PFSK-1 (cell line): Measurements from ENCODE around the gene LCAT.

ENCODE experiments used
- POLR2AphosphoS5 ChIP-seq: IDR thresholded peaks from 2 replicates; pipeline ENCODE4 v1.6.1; 2012; ENCODE audit warnings: low read depth, mild to moderate bottlenecking, control low read depth, low read length, moderate library complexity
- REST ChIP-seq, 2 experiments: IDR thresholded peaks; 2 replicates each; pipeline versions ENCODE4 v1.6.1 to v1.8.0; 2011 to 2012; ENCODE audit warnings: low read depth in 2 of 2, low read length in 2 of 2, control low read depth in 1 of 2, inconsistent platforms in 1 of 2, mild to moderate bottlenecking in 1 of 2, moderate library complexity in 1 of 2; ENCODE audit not compliant: insufficient read depth in 1 of 2

GRCh38 chr16:67966549-67967182, 22.7 kb upstream of the LCAT start:
- TF ChIP-seq POLR2AphosphoS5: no peak
- TF ChIP-seq REST (IDR thresholded peaks at IDR 0.05; ENCODE audit: insufficient read depth in 1 of 2, low read depth in 2 of 2, low read length in 2 of 2): no peak
